ENCODE data around the gene RAMACL. TPM values are rescaled to one million over a fixed set of nuclear protein-coding genes. Genes with fewer than 3 reads are reported as not detected.
A peak's percentile ranks its signal among the peaks of the same experiment; 100 is the strongest.

Gene RAMACL
- total and polyA plus RNA-seq, 2 of the 13 experiments (the other 11 are each of a cell fraction or from before 2014, with no cell fraction given) = 0.09 to 0.29 TPM

GRCh38 chr6:166599205-166599604, 12.7 kb upstream of the RAMACL start:
- peak; percentile 66 for TF ChIP-seq MAFF (IDR thresholded peaks at IDR 0.05; ENCODE audit: low read depth, low read length)
- TF ChIP-seq CREM (IDR thresholded peaks at IDR 0.05) = no peak
- no peak for TF ChIP-seq CREM (CRISPR knock-in tag; IDR thresholded peaks at IDR 0.05)
- TF ChIP-seq MAFK (conservative IDR thresholded peaks at IDR 0.05 in 1 of 2, IDR thresholded peaks at IDR 0.05 in 1 of 2; ENCODE audit: low read length in 2 of 2) = peak; percentile 51 to 60
- FAIRE-seq (no peak), ATAC-seq (no peak), DNase-seq (ENCODE audit: low spot score) (no peak)
- no peaks in the 10 kb centered on the region for H3K9me3 ChIP-seq (ENCODE audit: low read length)
- no TSS peak for BruUV-seq (replicated peaks)
- intact Hi-C loops (cut with micrococcal nuclease; ENCODE audit: unreplicated experiment) = no loop called here
- no peaks in the 10 kb centered on the region for H3K4me1 ChIP-seq (ENCODE audit: insufficient read depth, low read length)
- ChIA-PET CTCF (ENCODE audit: low intra/inter-chr PET ratio, low total read pairs) (no interaction called here), POLR2A (no interaction called here)
- no peak overlapping the region for H3K4me3 ChIP-seq (replicated peaks in 1 of 3; ENCODE audit: insufficient read depth in 1 of 3, low read depth in 2 of 3, low read length in 3 of 3)
- in situ Hi-C loops (cut with HindIII; ENCODE audit: extremely low pct_ligation_motif_present, low pct_unique_long_range_greater_than_20kb) = no loop called here
- no peaks in the 10 kb centered on the region for H3K79me2 ChIP-seq (ENCODE audit: insufficient read depth, low read length)
- H3K36me3 ChIP-seq (replicated peaks in 1 of 2; ENCODE audit: control insufficient read depth in 1 of 2, insufficient read depth in 2 of 2, low read length in 2 of 2) = no peaks in the 10 kb centered on the region
- H3K9ac ChIP-seq (ENCODE audit: insufficient read depth, low read depth, low read length) = no peak overlapping the region
- H3K27ac ChIP-seq (ENCODE audit: extremely low read length, insufficient read depth, low read length) = no peak overlapping the region
- WGBS (ENCODE audit: low lambda C conversion rate) = 3% methylated on average over 5 of the region's 5 CpGs
- no peak overlapping the region for H3K4me2 ChIP-seq (ENCODE audit: low read depth, low read length)
- peaks cover 4 to 43% of the 10 kb centered on the region in 2 experiments for H3K27me3 ChIP-seq (ENCODE audit: control insufficient read depth in 1 of 2, insufficient read depth in 2 of 2, low read length in 2 of 2)
- no peaks in the 10 kb centered on the region for H4K20me1 ChIP-seq (ENCODE audit: insufficient read depth, low read length)
- H2AFZ ChIP-seq (ENCODE audit: low read length) = no peak overlapping the region

- H3K9ac ChIP-seq (ENCODE audit: insufficient read depth, low read depth, low read length) = no peak overlapping the region
- H3K4me2 ChIP-seq (ENCODE audit: low read depth, low read length) = no peak overlapping the region
- CTCF ChIA-PET (ENCODE audit: low intra/inter-chr PET ratio, low total read pairs) = no interaction called here
- H2AFZ ChIP-seq (ENCODE audit: low read length) = no peak overlapping the region
- H3K36me3 ChIP-seq (replicated peaks in 1 of 2; ENCODE audit: control insufficient read depth in 1 of 2, insufficient read depth in 2 of 2, low read length in 2 of 2) = no peaks in the 10 kb centered on the region
- H3K79me2 ChIP-seq (ENCODE audit: insufficient read depth, low read length) = no peaks in the 10 kb centered on the region
- H3K4me1 ChIP-seq (ENCODE audit: insufficient read depth, low read length) = no peaks in the 10 kb centered on the region
- BruUV-seq (replicated peaks) = no TSS peak
- DNase-seq (ENCODE audit: low spot score) (no peak), ATAC-seq (no peak), FAIRE-seq (no peak)
- no peak overlapping the region for H3K27ac ChIP-seq (ENCODE audit: extremely low read length, insufficient read depth, low read length)
- in situ Hi-C loops (cut with HindIII; ENCODE audit: extremely low pct_ligation_motif_present, low pct_unique_long_range_greater_than_20kb) = no loop called here
- POLR2A ChIA-PET = no interaction called here
- peaks cover 4 to 38% of the 10 kb centered on the region in 2 experiments for H3K27me3 ChIP-seq (ENCODE audit: control insufficient read depth in 1 of 2, insufficient read depth in 2 of 2, low read length in 2 of 2)
- no peaks in the 10 kb centered on the region for H3K9me3 ChIP-seq (ENCODE audit: low read length)
- H3K4me3 ChIP-seq (replicated peaks in 1 of 3; ENCODE audit: insufficient read depth in 1 of 3, low read depth in 2 of 3, low read length in 3 of 3) = no peak overlapping the region
- intact Hi-C loops (cut with micrococcal nuclease; ENCODE audit: unreplicated experiment) = no loop called here
- no peaks in the 10 kb centered on the region for H4K20me1 ChIP-seq (ENCODE audit: insufficient read depth, low read length)
- 21% methylated on average over 11 of the region's 11 CpGs for WGBS (ENCODE audit: low lambda C conversion rate)
- no peak for TF ChIP-seq HIVEP1 (CRISPR knock-in tag; IDR thresholded peaks at IDR 0.05)
- TF ChIP-seq NRL (CRISPR knock-in tag; IDR thresholded peaks at IDR 0.05; ENCODE audit: borderline replicate concordance) = no peak
- TF ChIP-seq, protein P1, sequence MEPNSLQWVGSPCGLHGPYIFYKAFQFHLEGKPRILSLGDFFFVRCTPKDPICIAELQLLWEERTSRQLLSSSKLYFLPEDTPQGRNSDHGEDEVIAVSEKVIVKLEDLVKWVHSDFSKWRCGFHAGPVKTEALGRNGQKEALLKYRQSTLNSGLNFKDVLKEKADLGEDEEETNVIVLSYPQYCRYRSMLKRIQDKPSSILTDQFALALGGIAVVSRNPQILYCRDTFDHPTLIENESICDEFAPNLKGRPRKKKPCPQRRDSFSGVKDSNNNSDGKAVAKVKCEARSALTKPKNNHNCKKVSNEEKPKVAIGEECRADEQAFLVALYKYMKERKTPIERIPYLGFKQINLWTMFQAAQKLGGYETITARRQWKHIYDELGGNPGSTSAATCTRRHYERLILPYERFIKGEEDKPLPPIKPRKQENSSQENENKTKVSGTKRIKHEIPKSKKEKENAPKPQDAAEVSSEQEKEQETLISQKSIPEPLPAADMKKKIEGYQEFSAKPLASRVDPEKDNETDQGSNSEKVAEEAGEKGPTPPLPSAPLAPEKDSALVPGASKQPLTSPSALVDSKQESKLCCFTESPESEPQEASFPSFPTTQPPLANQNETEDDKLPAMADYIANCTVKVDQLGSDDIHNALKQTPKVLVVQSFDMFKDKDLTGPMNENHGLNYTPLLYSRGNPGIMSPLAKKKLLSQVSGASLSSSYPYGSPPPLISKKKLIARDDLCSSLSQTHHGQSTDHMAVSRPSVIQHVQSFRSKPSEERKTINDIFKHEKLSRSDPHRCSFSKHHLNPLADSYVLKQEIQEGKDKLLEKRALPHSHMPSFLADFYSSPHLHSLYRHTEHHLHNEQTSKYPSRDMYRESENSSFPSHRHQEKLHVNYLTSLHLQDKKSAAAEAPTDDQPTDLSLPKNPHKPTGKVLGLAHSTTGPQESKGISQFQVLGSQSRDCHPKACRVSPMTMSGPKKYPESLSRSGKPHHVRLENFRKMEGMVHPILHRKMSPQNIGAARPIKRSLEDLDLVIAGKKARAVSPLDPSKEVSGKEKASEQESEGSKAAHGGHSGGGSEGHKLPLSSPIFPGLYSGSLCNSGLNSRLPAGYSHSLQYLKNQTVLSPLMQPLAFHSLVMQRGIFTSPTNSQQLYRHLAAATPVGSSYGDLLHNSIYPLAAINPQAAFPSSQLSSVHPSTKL (CRISPR knock-in tag; IDR thresholded peaks at IDR 0.05) = no peak
- no peak for TF ChIP-seq ARID3A (IDR thresholded peaks at IDR 0.05; ENCODE audit: low read depth, low read length)
- TF ChIP-seq HOXA9 (CRISPR knock-in tag; IDR thresholded peaks at IDR 0.05; ENCODE audit: borderline replicate concordance) = no peak
- no peak for TF ChIP-seq ESRRA (CRISPR knock-in tag; IDR thresholded peaks at IDR 0.05; ENCODE audit: low read depth)
- no peak for TF ChIP-seq SATB2 (CRISPR knock-in tag; IDR thresholded peaks at IDR 0.05)
These were observed 12.1 kb upstream of the RAMACL start for GRCh38 chr6:166598441-166599138.

Measured in HepG2 (cell line).